K562 (cell line): ENCODE data around the gene EXOSC2. TPM values are rescaled to one million over a fixed set of nuclear protein-coding genes. Genes with fewer than 3 reads are reported as not detected.

ENCODE experiments used
- ATAC-seq: fragments of 200-7000 bp; cut with Tn5 transposase; 3 replicates; pipeline ENCODE4 v1.9.1; 2020; ENCODE audit warnings: moderate library complexity
- BruUV-seq: library from RNA; stranded (reverse); fragments of 400-500 nt; replicated peaks from 2 replicates; lab custom pipeline; 2021; lab: Mats Ljungman, UMichigan
- CTCF ChIA-PET: fragments of 300-600 bp; formaldehyde crosslinking; extraction: SDS; loops from one replicate; lab custom pipeline; 2021; ENCODE audit warnings: low intra/inter-chr PET ratio; lab: Yijun Ruan, JAX
- POLR2A ChIA-PET: fragments of 300-600, 350-650 bp; sonication (Branson Sonifier 250); formaldehyde crosslinking; extraction: SDS; loops from one replicate; lab custom pipeline; 2021; ENCODE audit warnings: antibody characterized with exemption, inconsistent platforms; lab: Yijun Ruan, JAX
- DNase-seq, 4 experiments: peaks; one replicate each; pipeline versions ENCODE4 v3.0.0 to v3.0.0-alpha.2; 2011 to 2018; ENCODE audit warnings: low spot score in 3 of 4, mixed read lengths in 3 of 4; ENCODE audit errors: extremely low read depth in 1 of 4
- FAIRE-seq: peaks from 2 replicates; lab custom pipeline; 2011; peaks lifted over from hg19 to GRCh38; lab: Jason Lieb, UNC
- H2AFZ ChIP-seq: 2 replicates; pipeline ENCODE4 v1.6.0; 2011; ENCODE audit warnings: low read depth, low read length, control low read depth, inconsistent platforms
- H3K27ac ChIP-seq: fragments of 200-600 bp; 3 replicates; pipeline ENCODE4 v1.8.0; 2011; ENCODE audit warnings: low read depth, mild to moderate bottlenecking, control low read depth, inconsistent platforms, low read length, moderate library complexity, mixed read lengths; ENCODE audit errors: extremely low read depth
- H3K27me3 ChIP-seq, 2 experiments: fragments of 300-600 bp in 1 of 2; 2 replicates in 1 of 2; 3 replicates in 1 of 2; pipeline versions ENCODE4 v1.6.0 to v1.8.0; 2011; ENCODE audit warnings: inconsistent platforms in 2 of 2, low read length in 2 of 2, mild to moderate bottlenecking in 1 of 2, mixed read lengths in 1 of 2, moderate library complexity in 1 of 2; ENCODE audit not compliant: control insufficient read depth in 2 of 2, insufficient read depth in 2 of 2
- H3K36me3 ChIP-seq: fragments of 300-600 bp; 3 replicates; pipeline ENCODE4 v1.8.0; 2011; ENCODE audit warnings: mild to moderate bottlenecking, low read length, inconsistent platforms; ENCODE audit not compliant: control insufficient read depth, insufficient read depth
- H3K4me1 ChIP-seq, 2 experiments: fragments of 200-600 bp in 1 of 2; replicated peaks in 1 of 2; 2 replicates in 1 of 2; 3 replicates in 1 of 2; pipeline versions ENCODE4 v1.5.1 to v1.8.0; 2011; ENCODE audit warnings: inconsistent platforms in 2 of 2, low read length in 2 of 2, mild to moderate bottlenecking in 1 of 2, mixed read lengths in 1 of 2, moderate library complexity in 1 of 2; ENCODE audit not compliant: control insufficient read depth in 2 of 2, insufficient read depth in 2 of 2
- H3K4me2 ChIP-seq: 2 replicates; pipeline ENCODE4 v1.6.1; 2011; ENCODE audit warnings: low read length, control low read depth, inconsistent platforms, mixed read lengths; ENCODE audit not compliant: insufficient read depth
- H3K4me3 ChIP-seq: fragments of 200-600 bp; sonication (generic), shearing (Covaris generic); 2 replicates; pipeline ENCODE4 v1.5.1; 2016; ENCODE audit warnings: control low read depth, inconsistent platforms
- H3K79me2 ChIP-seq: fragments of 200-600 bp; 3 replicates; pipeline ENCODE4 v1.8.0; 2011; ENCODE audit warnings: low read length, inconsistent platforms; ENCODE audit not compliant: control insufficient read depth, insufficient read depth
- H3K9ac ChIP-seq, 2 experiments: 2 replicates each; pipeline versions ENCODE4 v1.6.0 to v1.6.1; 2011; ENCODE audit warnings: low read depth in 2 of 2, low read length in 2 of 2, control low read depth in 1 of 2, inconsistent platforms in 1 of 2, mild to moderate bottlenecking in 1 of 2, mixed read lengths in 1 of 2; ENCODE audit not compliant: insufficient read depth in 1 of 2
- H3K9me1 ChIP-seq: one replicate; pipeline ENCODE4 v1.6.0; 2011; ENCODE audit warnings: inconsistent platforms, mild to moderate bottlenecking, low read length, moderate library complexity; ENCODE audit not compliant: control insufficient read depth, insufficient read depth
- H3K9me3 ChIP-seq: replicated peaks from 2 replicates; pipeline ENCODE4 v1.5.1; 2011; ENCODE audit warnings: low read depth, low read length, inconsistent platforms; ENCODE audit not compliant: control insufficient read depth, insufficient read depth
- H4K20me1 ChIP-seq: replicated peaks from 2 replicates; pipeline ENCODE4 v1.6.1; 2011; ENCODE audit warnings: low read length, inconsistent platforms, mixed read lengths; ENCODE audit not compliant: control insufficient read depth, insufficient read depth
- DNMT1 ChIP-seq: fragments of 450-650 bp; IDR thresholded peaks from 2 replicates; pipeline ENCODE4 v1.6.1; 2016; ENCODE audit warnings: antibody characterized with exemption, mild to moderate bottlenecking
- GTF3C2 ChIP-seq: IDR thresholded peaks from 3 replicates; pipeline ENCODE4 v1.6.1; 2011; ENCODE audit warnings: borderline replicate concordance, mild to moderate bottlenecking, moderate library complexity; ENCODE audit not compliant: insufficient read length; ENCODE audit errors: extremely low read depth
- NCOR1 ChIP-seq: fragments of 450-650 bp; IDR thresholded peaks from 2 replicates; pipeline ENCODE4 v1.6.1; 2016; ENCODE audit warnings: mild to moderate bottlenecking, moderate library complexity
- NFIX ChIP-seq: fragments of 250-450 bp; sonication (Bioruptor Pico); IDR thresholded peaks from 2 replicates; pipeline ENCODE4 v1.4.0; 2020; ENCODE audit warnings: low read depth, mild to moderate bottlenecking, moderate library complexity
- NKRF ChIP-seq: fragments of 450-650 bp; IDR thresholded peaks from 2 replicates; pipeline ENCODE4 v1.6.1; 2016; ENCODE audit warnings: borderline replicate concordance
- SMARCE1 ChIP-seq: fragments of 450-650 bp; IDR thresholded peaks from 2 replicates; pipeline ENCODE4 v1.7.1; 2016; ENCODE audit warnings: mild to moderate bottlenecking
- ZNF280B ChIP-seq: fragments of 250-450 bp; sonication (Bioruptor Pico); IDR thresholded peaks from 2 replicates; pipeline ENCODE4 v1.5.1; 2021; ENCODE audit warnings: mild to moderate bottlenecking
- ZNF445 ChIP-seq: fragments of 250-450 bp; sonication (Bioruptor Pico); IDR thresholded peaks from 2 replicates; pipeline ENCODE4 v1.4.0; 2020; ENCODE audit warnings: low read depth, mild to moderate bottlenecking, moderate library complexity
- WGBS: fragments of 100-300 bp; shearing (Covaris generic); methylation state at CpG from one replicate; pipeline ENCODE4 v1.1.6; 2016; ENCODE audit warnings: low coverage, mixed read lengths; ENCODE audit not compliant: insufficient coverage; ENCODE audit errors: missing lambda C conversion rate; 5-methylcytosine and 5-hydroxymethylcytosine counted together
- in situ Hi-C: fragments of 300-500 bp; cut with MboI; formaldehyde crosslinking; loops from 4 replicates; pipeline ENCODE4 v1.15.0; 2018; ENCODE audit warnings: inconsistent platforms, mixed read lengths
- intact Hi-C: fragments of 100-400 bp; cut with micrococcal nuclease; formaldehyde crosslinking; loops from 2 replicates; pipeline ENCODE4 v1.14.2; 2022
- polyA plus RNA-seq, 8 experiments: library from polyadenylated mRNA; depleted of rRNA in 4 of 8; stranded (reverse) in 5 of 8; unstranded in 3 of 8; fragments of >200 nt; fragmentation: Nextera tagmentation in 2 of 8; fragmentation: Illumina TruSeq in 1 of 8; extraction: Ambion mirVana in 2 of 8; extraction: Trizol in 1 of 8; gene quantifications; 2 replicates each; pipeline versions ENCODE4 v1.2.1 to v1.2.3, GENCODE V29; 2011 to 2014; ENCODE audit warnings: inconsistent platforms in 1 of 8, missing spikeins in 1 of 8
- total RNA-seq, 7 experiments: library from RNA; depleted of rRNA in 6 of 7; stranded (reverse); fragments of >200 nt in 6 of 7; fragmentation: Illumina TruSeq in 2 of 7; extraction: Trizol in 2 of 7; gene quantifications; 2 replicates each; pipeline versions ENCODE4 v1.2.1 to v1.2.3, GENCODE V29; 2011 to 2021; ENCODE audit warnings: low replicate concordance in 1 of 7

The EXOSC2 gene
- total and polyA plus RNA-seq, 9 of the 15 experiments (the other 6 are each of a cell fraction or from before 2014, with no cell fraction given): 46.0 to 101 (median 77.6) TPM

- H3K4me3 ChIP-seq: no peak overlapping the region
- in situ Hi-C loops: no loop called here
- no TSS peak for BruUV-seq
- H3K36me3 ChIP-seq: no peaks in the 10 kb centered on the region
- 4% methylated on average over 14 of the region's 33 CpGs for WGBS
- no peak overlapping the region for H3K9ac ChIP-seq
- no peak for FAIRE-seq
- no peak for DNase-seq
- no peaks in the 10 kb centered on the region for H3K9me1 ChIP-seq
- TF ChIP-seq SMARCE1: no peak
- TF ChIP-seq GTF3C2: no peak
- TF ChIP-seq DNMT1: no peak
- no peak for TF ChIP-seq ZNF445 (CRISPR knock-in tag)
- no peak for TF ChIP-seq NKRF
- TF ChIP-seq NCOR1: no peak
- TF ChIP-seq NFIX (CRISPR knock-in tag): no peak
- no peak for TF ChIP-seq ZNF280B (CRISPR knock-in tag)
- H4K20me1 ChIP-seq: peaks cover 6% of the 10 kb centered on the region
- H2AFZ ChIP-seq: no peak overlapping the region
- H3K4me2 ChIP-seq: no peak overlapping the region
- peaks cover 0 to 56% of the 10 kb centered on the region in 2 experiments; a peak in 2 of 5 replicates for H3K4me1 ChIP-seq
- intact Hi-C loops: no loop called here
- no peaks in the 10 kb centered on the region for H3K9me3 ChIP-seq
- H3K27me3 ChIP-seq: peaks cover 73 to 85% of the 10 kb centered on the region in 2 experiments
- POLR2A ChIA-PET: no interaction called here
- H3K79me2 ChIP-seq: no peaks in the 10 kb centered on the region
- no peak overlapping the region for H3K27ac ChIP-seq
- CTCF ChIA-PET: no interaction called here
- ATAC-seq: no peak
Measured at GRCh38 chr9:130660326-130660682, 33.3 kb upstream of the EXOSC2 start.
